Keratinocyte (primary cell): ENCODE results near the gene PDZRN3. TPM values are rescaled to one million over a fixed set of nuclear protein-coding genes. Genes with fewer than 3 reads are reported as not detected.

Experiments used
- DNase-seq: peaks from one replicate; pipeline ENCODE4 v3.0.0-alpha.2; 2011; ENCODE audit warnings: low read depth, missing footprints, low spot score
- FAIRE-seq: peaks from 2 replicates; lab custom pipeline; 2011; peaks lifted over from hg19 to GRCh38; lab: Jason Lieb, UNC
- H2AFZ ChIP-seq: 2 replicates; pipeline ENCODE4 v1.6.0; 2012; ENCODE audit warnings: low read length, control low read depth, inconsistent platforms; ENCODE audit not compliant: control insufficient read depth
- H3K27ac ChIP-seq: 2 replicates; pipeline ENCODE4 v1.5.1; 2011; ENCODE audit warnings: low read length; ENCODE audit not compliant: control insufficient read depth, insufficient read depth
- H3K27me3 ChIP-seq: 3 replicates; pipeline ENCODE4 v1.6.0; 2011; ENCODE audit warnings: low read length; ENCODE audit not compliant: control insufficient read depth, insufficient read depth; ENCODE audit errors: extremely low read depth
- H3K36me3 ChIP-seq, 2 experiments: 2 replicates in 1 of 2; 3 replicates in 1 of 2; pipeline ENCODE4 v1.5.1; 2011; ENCODE audit warnings: low read length in 2 of 2, mild to moderate bottlenecking in 1 of 2; ENCODE audit not compliant: control insufficient read depth in 2 of 2, insufficient read depth in 2 of 2; ENCODE audit errors: extremely low read depth in 1 of 2
- H3K4me1 ChIP-seq: 3 replicates; pipeline ENCODE4 v1.5.1; 2011; ENCODE audit warnings: low read length; ENCODE audit not compliant: control insufficient read depth, insufficient read depth; ENCODE audit errors: extremely low read depth
- H3K4me2 ChIP-seq: 3 replicates; pipeline ENCODE4 v1.6.0; 2011; ENCODE audit warnings: low read depth, low read length; ENCODE audit not compliant: control insufficient read depth, insufficient read depth; ENCODE audit errors: extremely low read depth
- H3K4me3 ChIP-seq, 3 experiments: fragments of 200-600 bp in 1 of 3; sonication (generic) in 1 of 3; 2 replicates in 2 of 3; 3 replicates in 1 of 3; pipeline ENCODE4 v1.5.1; 2011 to 2016; ENCODE audit warnings: low read length in 3 of 3, mild to moderate bottlenecking in 3 of 3, control low read depth in 2 of 3, inconsistent platforms in 1 of 3, low read depth in 1 of 3, mixed read lengths in 1 of 3, mixed run types in 1 of 3, moderate library complexity in 1 of 3; ENCODE audit not compliant: control insufficient read depth in 2 of 3, insufficient read depth in 2 of 3; ENCODE audit errors: extremely low read depth in 1 of 3
- H3K79me2 ChIP-seq: 2 replicates; pipeline ENCODE4 v1.6.0; 2012; ENCODE audit warnings: low read length; ENCODE audit not compliant: control insufficient read depth, insufficient read depth
- H3K9ac ChIP-seq: 3 replicates; pipeline ENCODE4 v1.6.0; 2011; ENCODE audit warnings: low read length; ENCODE audit not compliant: control insufficient read depth, insufficient read depth; ENCODE audit errors: extremely low read depth
- H3K9me1 ChIP-seq: 3 replicates; pipeline ENCODE4 v1.6.0; 2011; ENCODE audit warnings: low read length; ENCODE audit not compliant: control insufficient read depth, insufficient read depth; ENCODE audit errors: extremely low read depth
- H3K9me3 ChIP-seq: 2 replicates; pipeline ENCODE4 v1.5.1; 2012; ENCODE audit warnings: low read depth, low read length; ENCODE audit not compliant: control insufficient read depth
- H4K20me1 ChIP-seq: 3 replicates; pipeline ENCODE4 v1.6.0; 2011; ENCODE audit warnings: low read length; ENCODE audit not compliant: control insufficient read depth, insufficient read depth; ENCODE audit errors: extremely low read depth
- CTCF ChIP-seq, 3 experiments: IDR thresholded peaks in 1 of 3; conservative IDR thresholded peaks in 1 of 3; optimal IDR thresholded peaks in 1 of 3; 2 replicates in 2 of 3; 3 replicates in 1 of 3; pipeline versions ENCODE3 to v1.5.1; 2011; ENCODE audit warnings: low read length in 3 of 3, mild to moderate bottlenecking in 3 of 3, moderate library complexity in 2 of 3, control low read depth in 1 of 3, inconsistent platforms in 1 of 3; ENCODE audit not compliant: insufficient read depth in 2 of 3; ENCODE audit errors: extremely low read depth in 1 of 3
- EZH2 ChIP-seq: IDR thresholded peaks from one replicate; pipeline ENCODE4 v1.6.1; 2012; ENCODE audit warnings: inconsistent platforms, mild to moderate bottlenecking, low read length, moderate library complexity
- dilution Hi-C: fragments of 300-500 bp; cut with MboI; formaldehyde crosslinking; loops from one replicate; pipeline ENCODE4 v1.7.0; 2020; ENCODE audit warnings: low sequenced_read_pairs; ENCODE audit not compliant: extremely low pct_ligation_motif_present
- polyA plus RNA-seq, 5 experiments: library from polyadenylated mRNA; depleted of rRNA in 3 of 5; stranded (reverse) in 3 of 5; stranded (forward) in 1 of 5; unstranded in 1 of 5; fragments of >200 nt; gene quantifications; 1 replicate in 1 of 5; 2 replicates in 3 of 5; 3 replicates in 1 of 5; pipeline versions ENCODE4 v1.2.1 to v1.2.3, GENCODE V29; 2011 to 2012; ENCODE audit warnings: missing spikeins in 2 of 5, low read depth in 1 of 5, low replicate concordance in 1 of 5

PDZRN3 gene
- polyA plus RNA-seq, 1 donor (not counting 4 experiments of a cell fraction or from before 2014, with no cell fraction given): not detected

- Histone ChIP-seq H3K4me2 (no peak overlapping the region), H3K4me3 (no peak overlapping the region), H4K20me1 (no peaks in the 10 kb centered on the region), H3K27me3 (no peaks in the 10 kb centered on the region), H3K27ac (no peak overlapping the region), H3K36me3 (no peaks in the 10 kb centered on the region), H3K9ac (no peak overlapping the region), H3K9me1 (no peaks in the 10 kb centered on the region), H3K4me1 (no peaks in the 10 kb centered on the region), H3K79me2 (no peaks in the 10 kb centered on the region), H3K9me3 (no peaks in the 10 kb centered on the region), H2AFZ (no peak overlapping the region)
- TF ChIP-seq EZH2 (no peak), CTCF (optimal IDR thresholded peaks at IDR 0.05 in 1 of 3, IDR thresholded peaks at IDR 0.05 in 1 of 3, conservative IDR thresholded peaks at IDR 0.05 in 1 of 3; ENCODE audit: extremely low read depth in 1 of 3, insufficient read depth in 2 of 3, low read length in 3 of 3) (no peak)
- dilution Hi-C loops: no loop called here
- FAIRE-seq: no peak
- DNase-seq: no peak
Observed at GRCh38 chr3:73510784-73511183, 114.0 kb downstream of the PDZRN3 start.

- H4K20me1 ChIP-seq: no peaks in the 10 kb centered on the region
- TF ChIP-seq CTCF (optimal IDR thresholded peaks at IDR 0.05 in 1 of 3, IDR thresholded peaks at IDR 0.05 in 1 of 3, conservative IDR thresholded peaks at IDR 0.05 in 1 of 3; ENCODE audit: extremely low read depth in 1 of 3, insufficient read depth in 2 of 3, low read length in 3 of 3) (no peak), EZH2 (no peak)
- no peak for DNase-seq
- H3K9ac ChIP-seq: no peak overlapping the region
- H3K36me3 ChIP-seq: no peaks in the 10 kb centered on the region
- no peaks in the 10 kb centered on the region for H3K79me2 ChIP-seq
- H3K27me3 ChIP-seq: no peaks in the 10 kb centered on the region
- no peak overlapping the region for H3K27ac ChIP-seq
- H2AFZ ChIP-seq: no peak overlapping the region
- no peaks in the 10 kb centered on the region for H3K9me1 ChIP-seq
- FAIRE-seq: no peak
- H3K9me3 ChIP-seq: no peaks in the 10 kb centered on the region
- dilution Hi-C loops: no loop called here
- no peak overlapping the region for H3K4me2 ChIP-seq
- no peak overlapping the region for H3K4me3 ChIP-seq
- no peaks in the 10 kb centered on the region for H3K4me1 ChIP-seq
Observed at GRCh38 chr3:73510334-73510733, 114.4 kb downstream of the PDZRN3 start.
